Gastrocnemius medialis (tissue), 4 donors: Measurements from ENCODE around the gene CFAP97D1. TPM values are rescaled to one million over a fixed set of nuclear protein-coding genes. Genes with fewer than 3 reads are reported as not detected.

Experiments used
- ATAC-seq, 2 donors: fragments of 150-250 bp; one replicate each; pipeline ENCODE4 v1.9.1; 2016
- DNase-seq, 2 donors: peaks; one replicate each; pipeline ENCODE4 v3.0.0-alpha.2; 2019
- H3K27ac ChIP-seq, 4 donors: fragments of 200-600 bp; sonication (generic); 1 replicate in 1 of 4; 2 replicates in 3 of 4; pipeline ENCODE4 v1.5.1; 2016 to 2018; ENCODE audit warnings: mild to moderate bottlenecking in 2 of 4, moderate library complexity in 1 of 4
- H3K27me3 ChIP-seq, 3 donors: fragments of 200-600 bp; sonication (generic) in 2 of 3; 1 replicate in 1 of 3; 2 replicates in 2 of 3; pipeline versions ENCODE4 v1.5.1 to v1.6.0; 2016 to 2019; ENCODE audit warnings: mild to moderate bottlenecking in 1 of 3, moderate library complexity in 1 of 3
- H3K36me3 ChIP-seq, 2 donors: fragments of 200-600 bp; sonication (generic) in 1 of 2; one replicate each; pipeline ENCODE4 v1.5.1; 2017 to 2018
- H3K4me1 ChIP-seq, 2 donors: fragments of 200-600 bp; sonication (generic) in 1 of 2; one replicate each; pipeline ENCODE4 v1.5.1; 2016 to 2017; ENCODE audit warnings: mild to moderate bottlenecking in 2 of 2
- H3K4me3 ChIP-seq, 4 donors: fragments of 200-600 bp; sonication (generic) in 3 of 4; 1 replicate in 1 of 4; 2 replicates in 3 of 4; pipeline ENCODE4 v1.5.1; 2016 to 2019; ENCODE audit warnings: mild to moderate bottlenecking in 2 of 4
- H3K9me3 ChIP-seq, 3 donors: fragments of 200-600 bp; sonication (generic) in 2 of 3; 1 replicate in 1 of 3; 2 replicates in 2 of 3; pipeline ENCODE4 v1.5.1; 2016 to 2019
- CTCF ChIP-seq, 5 experiments: fragments of 450-650 bp in 3 of 5; fragments of 200-600 bp in 2 of 5; sonication (generic) in 2 of 5; IDR thresholded peaks in 4 of 5; conservative IDR thresholded peaks in 1 of 5; 1 replicate in 4 of 5; 2 replicates in 1 of 5; pipeline ENCODE4 v1.5.1; 2016 to 2019; ENCODE audit warnings: antibody characterized with exemption in 5 of 5, mild to moderate bottlenecking in 3 of 5, moderate library complexity in 3 of 5
- POLR2A ChIP-seq, 2 donors: fragments of 450-650 bp; IDR thresholded peaks; one replicate each; pipeline ENCODE4 v1.6.1; 2017; ENCODE audit warnings: antibody characterized with exemption in 2 of 2, mild to moderate bottlenecking in 2 of 2, moderate library complexity in 2 of 2
- in situ Hi-C, 4 donors: fragments of 200-750 bp; cut with MboI; loops; one replicate each; pipeline versions ENCODE4 v1.15.0 to v1.8.0; 2017; ENCODE audit warnings: low sequenced_read_pairs in 4 of 4
- intact Hi-C: fragments of 100-400 bp; cut with DNase I; formaldehyde crosslinking; loops from one replicate; pipeline ENCODE4 v1.15.1; 2023; ENCODE audit warnings: low total_unique reads
- total RNA-seq, 4 donors: library from RNA; depleted of rRNA; stranded (reverse); fragments of >200 nt; gene quantifications; one replicate each; pipeline versions ENCODE4 v1.1.0 to v1.2.3, GENCODE V29; 2016

The CFAP97D1 gene
- total RNA-seq, 4 donors from 2014 or later, result not detected

- DNase-seq, result no peak
- TF ChIP-seq POLR2A (IDR thresholded peaks at IDR 0.05) (no peak), CTCF (IDR thresholded peaks at IDR 0.05 in 4 of 5, conservative IDR thresholded peaks at IDR 0.05 in 1 of 5) (no peak)
- no peak overlapping the region for H3K4me3 ChIP-seq
- no peak for ATAC-seq
- H3K27ac ChIP-seq, result no peak overlapping the region
- H3K27me3 ChIP-seq, result peaks cover 8 to 30% (median 24%) of the 10 kb centered on the region in 3 donors
- H3K9me3 ChIP-seq, result no peaks in the 10 kb centered on the region
- intact Hi-C loops (no loop called here), in situ Hi-C loops (loop anchor here in 1 of 4 donors (10.0 kb wide), 1 partner anchor 182 kb away; no protein-coding TSS in a partner anchor)
- no peaks in the 10 kb centered on the region for H3K36me3 ChIP-seq
- H3K4me1 ChIP-seq, result peaks cover 0 to 7% of the 10 kb centered on the region in 2 donors
Observed at GRCh38 chr17:43757171-43757660, 23.0 kb upstream of the CFAP97D1 start.

- Histone ChIP-seq H3K36me3 (no peaks in the 10 kb centered on the region), H3K9me3 (no peaks in the 10 kb centered on the region), H3K4me1 (peaks cover 0 to 7% of the 10 kb centered on the region in 2 donors), H3K4me3 (no peak overlapping the region), H3K27me3 (peaks cover 8 to 30% (median 24%) of the 10 kb centered on the region in 3 donors), H3K27ac (no peak overlapping the region)
- DNase-seq (no peak), ATAC-seq (no peak)
- intact Hi-C loops (no loop called here), in situ Hi-C loops (loop anchor here in 1 of 4 donors (10.0 kb wide), 1 partner anchor 183 kb away; no protein-coding TSS in a partner anchor)
- no peak for TF ChIP-seq POLR2A (IDR thresholded peaks at IDR 0.05)
- no peak for TF ChIP-seq CTCF (IDR thresholded peaks at IDR 0.05 in 4 of 5, conservative IDR thresholded peaks at IDR 0.05 in 1 of 5)
Observed at GRCh38 chr17:43758086-43758485, 22.1 kb upstream of the CFAP97D1 start.

GRCh38 chr17:43758497-43759174 lies 21.6 kb upstream of the CFAP97D1 start, which contains the start of gene SOST:
SOST (minus strand) TSS chr17:43758791; CDS start chr17:43758741, 50 bp downstream.
- in situ Hi-C loops, result loop anchor here in 1 of 4 donors (10.0 kb wide), 1 partner anchor 184 kb away; no protein-coding TSS in a partner anchor
- no peaks in the 10 kb centered on the region for H3K36me3 ChIP-seq
- TF ChIP-seq POLR2A (IDR thresholded peaks at IDR 0.05), result no peak
- no peak for TF ChIP-seq CTCF (IDR thresholded peaks at IDR 0.05 in 4 of 5, conservative IDR thresholded peaks at IDR 0.05 in 1 of 5)
- peaks cover 8 to 30% (median 24%) of the 10 kb centered on the region in 3 donors for H3K27me3 ChIP-seq
- H3K4me3 ChIP-seq, result no peak within 1 kb of the TSS
- ATAC-seq, result no peak
- intact Hi-C loops, result no loop called here
- H3K27ac ChIP-seq, result no peak within 1 kb of the TSS
- DNase-seq, result no peak
- no peaks in the 10 kb centered on the region for H3K9me3 ChIP-seq
- H3K4me1 ChIP-seq, result peaks cover 0 to 7% of the 10 kb centered on the region in 2 donors

DNA sequence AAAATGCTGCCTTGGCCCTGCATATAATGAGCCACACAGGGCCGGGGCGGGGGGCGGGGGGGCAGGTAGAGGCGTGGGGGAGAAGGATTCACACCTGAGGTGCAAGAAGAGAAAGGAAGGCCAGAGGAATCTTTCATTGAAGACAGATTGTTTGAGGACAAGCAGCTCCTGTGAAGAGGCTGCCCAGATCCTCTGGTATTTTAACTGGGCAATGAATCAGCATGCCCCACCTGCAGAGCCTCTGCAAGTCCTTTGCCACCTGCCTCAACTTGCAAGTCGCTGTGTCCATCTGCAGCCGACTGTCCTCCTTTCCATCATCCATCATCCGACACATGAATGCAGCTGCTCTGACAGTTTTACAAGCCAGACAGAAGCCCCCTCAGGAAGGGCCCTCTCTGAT lies 20.4 kb upstream of the CFAP97D1 start:
- Histone ChIP-seq H3K27me3 (peaks cover 4 to 26% (median 21%) of the 10 kb centered on the region in 3 donors), H3K36me3 (no peaks in the 10 kb centered on the region), H3K4me1 (peaks cover 0 to 7% of the 10 kb centered on the region in 2 donors), H3K4me3 (no peak overlapping the region), H3K27ac (no peak overlapping the region), H3K9me3 (no peaks in the 10 kb centered on the region)
- TF ChIP-seq POLR2A (IDR thresholded peaks at IDR 0.05) (no peak), CTCF (IDR thresholded peaks at IDR 0.05 in 4 of 5, conservative IDR thresholded peaks at IDR 0.05 in 1 of 5) (no peak)
- no peak for DNase-seq
- ATAC-seq, result no peak
- in situ Hi-C loops, result loop anchor here (5.0 to 10.0 kb wide), 3 partner anchors 63 to 185 kb away; no protein-coding TSS in a partner anchor
- intact Hi-C loops, result loop anchor here (1.0 to 2.0 kb wide), 2 partner anchors 66 to 183 kb away; no protein-coding TSS in a partner anchor
